Lower leg skin (tissue), 3 donors: ENCODE measurements around the gene NSG1.

Experiments used
- CTCF ChIP-seq, 3 donors: fragments of 450-650 bp; IDR thresholded peaks; one replicate each; pipeline ENCODE4 v1.5.1; 2016; ENCODE audit warnings: antibody characterized with exemption in 3 of 3, mild to moderate bottlenecking in 3 of 3, moderate library complexity in 2 of 3
- POLR2A ChIP-seq, 2 donors: fragments of 450-650 bp; IDR thresholded peaks; one replicate each; pipeline ENCODE4 v1.6.1; 2016 to 2017; ENCODE audit warnings: antibody characterized with exemption in 2 of 2, mild to moderate bottlenecking in 1 of 2, moderate library complexity in 1 of 2

DNA sequence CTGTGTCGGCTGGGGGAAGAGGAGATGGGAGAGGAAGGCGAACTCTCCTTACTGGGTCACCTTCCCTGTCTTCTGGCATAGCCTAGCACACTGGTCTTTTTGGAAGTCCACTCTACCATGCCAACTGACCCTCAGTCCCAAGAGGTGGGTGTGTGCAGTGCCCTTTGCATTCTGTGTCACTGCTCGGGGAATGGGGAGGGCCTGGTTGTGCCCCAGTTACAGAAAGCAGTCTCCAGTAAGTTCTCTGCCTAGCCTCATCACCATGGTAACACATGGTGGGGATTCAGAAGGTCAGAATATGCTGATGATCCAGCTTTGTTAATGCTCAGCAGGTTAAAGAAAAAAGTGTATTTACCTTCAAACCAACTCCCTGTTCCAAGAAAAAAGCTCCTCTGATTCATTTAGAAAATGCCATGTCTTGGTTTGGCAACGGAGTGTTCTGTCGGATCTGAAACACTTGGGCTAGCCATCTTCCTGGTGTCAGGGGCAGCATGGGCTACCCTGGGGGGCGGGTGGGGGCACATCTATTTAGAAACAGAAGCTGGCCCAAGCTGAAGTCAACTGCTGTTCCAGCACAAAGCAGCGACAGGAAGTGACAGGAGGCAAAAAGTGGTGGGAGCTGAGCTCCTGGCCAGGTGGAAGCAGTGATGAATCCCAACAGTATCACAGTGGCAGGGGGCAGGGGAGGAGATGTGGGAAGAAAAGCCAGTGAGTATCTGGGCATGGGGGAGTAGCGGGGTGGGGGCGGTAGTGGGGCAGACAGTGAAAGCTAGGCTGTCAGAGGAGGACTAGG lies 37.0 kb downstream of the NSG1 start:
- TF ChIP-seq CTCF (IDR thresholded peaks at IDR 0.05) (no peak), POLR2A (IDR thresholded peaks at IDR 0.05) (no peak)
